T follicular helper cell (primary cell): Measurements from ENCODE around the gene BCAS1.

Source experiments
- DNase-seq: peaks from one replicate; pipeline ENCODE4 v3.0.0-alpha.2; 2020; ENCODE audit warnings: low read depth

BCAS1 gene

GRCh38 chr20:54048481-54048880, 21.9 kb downstream of the BCAS1 start:
- DNase-seq = no peak

DNA sequence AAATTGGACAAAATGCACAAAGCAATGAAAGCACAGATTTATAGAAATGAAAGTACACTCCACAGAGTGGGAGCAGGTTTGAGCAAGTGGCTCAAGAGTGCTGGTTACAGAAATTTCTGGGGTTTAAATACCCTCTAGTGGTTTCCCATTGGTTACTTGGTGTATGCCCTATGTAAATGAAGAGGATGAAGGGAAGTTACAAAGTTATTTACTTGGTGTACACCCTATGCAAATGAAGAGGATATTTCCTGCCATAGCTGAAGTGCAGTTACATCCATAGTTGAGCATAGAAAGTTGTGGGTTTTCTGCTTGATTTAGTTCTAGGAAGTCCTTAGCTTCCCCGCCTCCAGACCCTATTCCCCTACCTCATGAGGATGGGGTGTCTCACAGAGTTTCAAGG, 22.7 kb downstream of the BCAS1 start:
- no peak for DNase-seq

- DNase-seq = no peak
These were observed 23.3 kb downstream of the BCAS1 start for GRCh38 chr20:54047048-54047447.

DNA sequence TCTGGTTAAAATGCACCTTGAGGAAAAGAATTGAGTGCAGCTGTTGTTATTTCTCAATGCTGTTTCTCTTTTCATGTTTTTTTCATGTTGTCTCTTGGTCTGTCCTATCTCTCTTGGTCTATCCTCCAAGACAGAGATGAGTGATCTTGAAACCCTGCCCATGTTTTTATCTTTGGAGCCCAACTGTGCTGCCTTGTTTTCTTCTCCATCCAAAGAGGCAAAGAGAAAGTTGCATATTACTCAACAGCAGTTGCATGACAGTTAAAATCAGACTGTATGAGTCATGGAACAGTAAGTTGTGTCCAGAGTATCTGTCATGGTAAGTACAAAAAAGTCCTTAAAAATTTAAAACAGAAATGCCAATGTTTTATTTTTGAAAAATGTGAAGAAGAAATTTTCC, 26.2 kb downstream of the BCAS1 start:
- DNase-seq = no peak

DNA sequence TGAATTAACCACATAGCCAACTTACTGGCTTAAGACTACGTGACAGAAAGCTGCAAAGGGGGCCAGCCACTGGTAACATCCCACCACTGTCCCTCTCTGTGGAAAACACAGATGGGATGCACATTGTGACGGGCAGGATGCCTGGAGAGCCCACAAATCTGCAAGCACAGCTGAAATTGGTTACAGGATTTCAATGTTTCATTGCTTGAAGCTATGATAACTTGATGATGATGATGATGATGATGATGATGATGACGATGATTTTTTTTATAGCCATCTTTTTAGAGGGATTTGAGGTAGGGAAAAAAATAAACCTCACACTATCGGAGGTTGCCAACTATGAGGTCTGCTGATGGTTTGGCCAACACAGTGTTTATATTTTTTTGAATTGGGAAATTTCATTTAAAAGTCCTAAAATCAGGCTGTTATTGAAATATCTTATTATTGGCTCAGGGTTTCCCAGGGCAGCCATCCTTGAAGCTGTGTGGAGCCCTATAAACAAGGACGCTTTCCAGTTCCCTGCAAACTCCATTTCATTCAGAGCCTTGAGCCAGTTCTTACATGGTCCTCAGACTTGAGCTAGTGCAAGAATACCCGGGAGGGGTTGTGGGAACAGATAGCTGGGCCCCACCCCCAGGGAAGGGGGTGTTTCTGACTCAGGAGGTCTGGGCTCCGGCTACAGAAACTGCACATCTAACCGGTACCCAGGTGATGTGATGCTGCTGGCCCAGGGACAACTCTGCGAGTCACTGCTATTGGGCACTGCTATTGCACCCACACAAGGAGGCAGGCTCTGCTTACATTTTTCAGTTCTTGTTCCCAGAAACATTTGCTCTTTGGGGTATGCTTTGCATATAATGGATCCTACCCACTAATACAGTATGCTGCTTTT, 27.1 kb downstream of the BCAS1 start:
- no peak for DNase-seq

- DNase-seq = no peak
These were observed 28.4 kb downstream of the BCAS1 start for GRCh38 chr20:54042021-54042420.

DNA sequence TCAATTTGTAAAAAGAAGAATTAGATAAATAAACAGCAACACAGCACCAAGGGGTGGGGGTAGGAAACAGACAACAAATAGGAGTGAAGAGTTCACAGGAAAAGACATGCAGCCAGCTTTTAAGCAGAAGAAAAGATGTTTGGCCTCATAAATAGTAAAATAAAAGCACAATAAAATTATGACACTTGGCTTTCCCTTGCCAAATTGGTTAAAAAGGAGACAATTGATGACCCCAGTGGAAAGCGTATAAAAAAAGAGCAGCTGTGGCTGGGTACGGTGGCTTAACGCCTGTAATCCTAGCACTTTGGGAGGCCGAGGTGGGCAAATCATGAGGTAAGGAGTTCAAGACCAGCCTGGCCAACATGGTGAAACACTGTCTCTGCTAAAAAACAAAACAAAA, 29.1 kb downstream of the BCAS1 start:
- DNase-seq = no peak

DNA sequence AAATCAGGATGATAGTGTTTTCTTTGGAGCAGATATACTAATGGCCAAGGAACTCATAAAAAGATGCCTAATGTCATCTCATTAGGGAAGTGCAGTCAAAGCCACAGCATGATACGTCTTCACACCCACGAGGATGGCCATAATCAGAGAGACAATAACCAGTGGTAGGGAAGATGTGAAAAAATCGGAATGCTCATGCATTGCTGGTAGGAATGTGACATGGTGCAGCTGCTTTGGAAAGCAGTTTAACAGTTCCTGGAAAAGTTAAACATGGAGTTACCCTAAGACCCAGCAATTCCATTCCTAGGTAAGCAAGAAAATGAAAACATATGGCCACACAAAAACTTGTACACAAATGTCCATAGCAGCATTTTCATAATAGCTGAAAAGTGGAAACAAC, 29.9 kb downstream of the BCAS1 start:
- DNase-seq = no peak

DNA sequence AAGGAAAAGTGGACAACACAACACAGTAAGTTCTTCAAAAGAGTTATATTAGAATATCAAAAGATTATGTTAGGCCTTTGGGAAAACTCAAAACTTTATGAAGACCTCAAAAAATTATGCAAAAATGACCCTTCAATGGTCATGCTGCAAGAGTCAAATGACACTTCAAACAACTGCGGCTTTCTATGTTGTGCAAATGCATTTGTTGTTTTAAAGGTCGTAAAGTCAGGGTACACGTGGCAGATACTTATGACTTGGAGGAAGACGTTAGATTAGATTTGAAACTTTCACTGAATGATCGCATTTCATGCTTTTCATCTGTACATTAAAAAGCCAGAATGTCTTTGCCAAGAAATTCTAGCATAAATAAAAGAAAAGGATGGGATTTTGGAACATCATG, 31.4 kb downstream of the BCAS1 start:
- DNase-seq = no peak

- no peak for DNase-seq
These were observed 32.9 kb downstream of the BCAS1 start for GRCh38 chr20:54037525-54037924.

GRCh38 chr20:54029643-54030042, 40.8 kb downstream of the BCAS1 start:
- DNase-seq = no peak

GRCh38 chr20:54029176-54029575, 41.2 kb downstream of the BCAS1 start:
- no peak for DNase-seq

- no peak for DNase-seq
These were observed 42.0 kb downstream of the BCAS1 start for GRCh38 chr20:54028276-54029011.

DNA sequence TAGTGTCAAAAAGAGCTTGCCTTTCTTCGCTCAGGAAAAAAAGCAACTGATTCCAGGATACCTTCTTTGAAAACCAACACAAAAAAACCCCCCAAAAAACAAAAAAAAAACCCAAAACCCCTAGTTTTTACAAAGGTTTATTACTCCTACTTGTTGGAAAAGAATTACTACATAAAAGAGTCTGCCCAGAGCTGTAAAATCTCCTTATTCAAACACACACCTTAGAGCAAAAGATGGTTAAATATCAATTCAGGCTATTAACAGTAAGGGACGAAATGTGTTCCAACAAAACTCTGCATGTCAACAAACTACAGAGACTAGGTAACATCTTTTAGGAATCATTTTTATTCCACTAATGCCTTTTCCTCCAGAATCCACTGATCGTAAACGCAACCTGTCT, 42.7 kb downstream of the BCAS1 start:
- DNase-seq = no peak

DNA sequence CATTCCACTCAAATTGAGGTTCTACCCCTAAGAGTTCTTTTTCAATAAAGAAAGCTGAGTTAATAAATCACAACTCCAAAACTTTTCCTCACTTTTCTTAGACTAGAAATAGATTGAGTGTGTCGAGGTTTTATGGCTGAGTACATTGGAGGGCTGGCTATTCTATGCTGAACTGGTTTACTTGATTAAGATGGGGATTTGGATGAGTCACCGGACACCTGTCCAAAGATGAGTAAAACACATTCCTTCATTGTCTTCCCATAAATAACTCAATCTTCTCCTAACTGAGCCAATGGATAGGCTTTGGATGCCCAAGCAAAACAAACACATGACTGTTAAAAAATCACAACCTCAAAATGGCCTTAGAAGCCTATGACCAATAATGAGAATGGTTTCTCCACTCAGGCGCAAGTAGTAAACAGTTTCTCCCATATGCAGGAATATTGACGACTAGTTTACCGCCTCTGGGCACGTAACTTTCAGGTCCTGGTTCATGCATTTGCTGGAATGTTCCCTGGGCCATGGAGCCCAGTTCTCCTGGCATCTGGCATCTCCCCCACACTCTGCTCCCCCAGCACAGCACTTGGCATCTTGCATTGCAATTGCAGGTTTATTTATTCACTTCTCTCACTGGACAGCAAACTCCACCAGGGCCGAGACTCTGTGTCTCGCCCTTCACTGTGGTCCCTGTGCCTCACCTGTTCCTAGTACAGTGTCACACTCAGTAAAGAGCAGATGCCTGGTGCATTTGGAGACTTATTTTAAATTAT, 43.9 kb downstream of the BCAS1 start:
- DNase-seq = no peak

DNA sequence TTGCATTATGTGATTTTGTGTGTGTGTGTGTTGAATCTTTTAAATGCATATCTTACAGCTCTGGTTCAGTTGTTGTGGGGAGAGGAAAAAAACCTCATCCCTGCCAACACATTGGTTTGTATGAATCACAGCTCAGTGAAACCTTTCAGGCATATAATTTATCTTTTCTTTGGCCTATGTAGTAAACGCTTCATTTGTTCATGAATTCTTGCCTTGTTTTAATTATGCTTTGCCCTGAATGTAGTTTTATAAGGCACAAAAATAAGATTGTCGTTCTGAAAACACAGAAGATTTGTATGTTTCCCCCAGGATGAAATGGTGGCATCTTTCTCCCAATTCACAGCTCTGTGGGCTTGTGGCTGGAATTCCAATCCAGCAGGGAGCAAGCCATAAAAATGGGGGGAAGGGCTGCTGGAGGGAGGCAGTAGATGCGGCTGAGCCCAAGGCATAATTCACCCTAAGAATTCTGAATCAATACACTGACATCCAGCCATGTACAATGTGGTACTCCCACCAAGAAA, 45.1 kb downstream of the BCAS1 start:
- no peak for DNase-seq

DNA sequence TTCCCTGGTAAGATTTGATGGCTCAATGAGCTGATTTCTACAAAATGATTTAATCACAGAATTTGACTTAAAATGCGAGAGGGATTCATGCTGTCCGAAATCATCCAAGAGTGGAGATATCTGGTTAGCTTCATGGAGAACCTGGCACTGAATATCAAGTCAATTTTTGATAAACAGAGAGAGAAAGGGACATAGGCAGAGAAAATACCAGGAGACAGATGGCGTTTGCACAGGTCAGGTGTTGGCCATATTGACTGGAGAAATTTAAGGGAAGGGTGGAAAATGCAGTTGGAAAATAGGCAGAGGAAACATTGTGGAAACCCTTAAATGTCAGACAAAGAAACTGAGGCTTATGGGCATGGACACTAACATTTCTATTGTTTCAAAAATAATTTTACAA, 47.0 kb downstream of the BCAS1 start:
- no peak for DNase-seq

GRCh38 chr20:54021446-54022235, 48.8 kb downstream of the BCAS1 start:
- no peak for DNase-seq

- no peak for DNase-seq
These were observed 49.5 kb downstream of the BCAS1 start for GRCh38 chr20:54020868-54021267.

DNA sequence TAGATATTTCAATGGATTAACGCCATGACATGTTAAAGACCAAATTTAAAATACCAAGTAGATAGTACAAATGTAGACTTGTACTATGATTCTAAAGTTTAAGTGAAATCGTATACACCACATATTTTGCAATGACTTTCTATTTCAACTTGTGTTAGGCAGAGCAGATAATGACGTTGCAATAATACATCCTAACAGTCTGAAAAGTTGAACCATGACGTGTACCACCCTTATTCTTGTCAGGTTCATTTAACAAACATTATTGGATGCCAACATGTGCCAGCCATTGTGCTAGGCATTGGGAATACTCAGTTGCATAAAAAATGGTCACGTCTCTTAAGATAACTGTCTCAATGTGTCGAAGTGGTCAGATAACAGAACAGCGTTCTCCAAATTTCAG, 50.0 kb downstream of the BCAS1 start:
- no peak for DNase-seq

DNA sequence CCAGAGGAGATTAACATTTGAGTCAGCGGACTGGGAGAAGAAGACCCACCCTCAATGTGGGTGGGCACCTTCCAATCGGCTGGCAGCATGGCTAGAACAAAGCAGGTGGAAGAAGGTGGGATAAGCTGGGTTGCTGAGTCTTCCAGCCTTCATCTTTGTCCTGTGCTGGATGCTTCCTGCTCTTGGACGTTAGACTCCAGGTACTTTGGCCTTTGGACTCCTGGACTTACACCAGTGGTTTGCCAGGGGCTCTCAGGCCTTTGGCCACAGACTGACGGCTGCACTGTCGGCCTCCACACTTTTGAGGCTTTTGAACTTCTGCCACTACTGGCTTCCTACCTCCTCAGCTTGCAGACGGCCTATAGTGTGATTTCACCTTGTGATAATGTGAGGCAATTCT, 50.8 kb downstream of the BCAS1 start:
- no peak for DNase-seq

DNA sequence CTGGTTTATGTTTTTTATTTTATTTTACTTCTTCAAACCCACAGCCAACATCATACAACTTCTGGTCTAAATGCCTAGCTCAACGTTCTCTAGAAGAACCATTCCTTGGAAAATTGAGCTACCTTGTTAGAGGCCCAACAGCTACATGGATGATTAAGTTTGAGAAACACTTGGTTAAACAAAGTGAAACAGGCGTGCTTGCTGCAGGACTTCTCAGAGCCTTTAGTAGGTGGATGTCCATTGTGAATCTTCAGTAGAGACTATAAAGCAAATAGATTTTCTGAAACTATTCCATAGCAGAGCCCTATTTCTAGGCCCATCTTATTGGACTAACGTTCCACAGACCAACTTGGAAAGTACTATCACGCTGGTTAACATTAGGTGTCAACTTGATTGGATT, 51.3 kb downstream of the BCAS1 start:
- DNase-seq = no peak
